Measurements from ENCODE around the gene QRICH2.
A peak's percentile ranks its signal among the peaks of the same experiment; 100 is the strongest.
"Not testable (repeated sequence)": the region's sequence is repeated elsewhere in the genome, so short reads cannot be mapped to it uniquely, and the experiment has no call there.

QRICH2 gene

GRCh38 chr17:76270770-76271668 lies 37.1 kb downstream of the QRICH2 start:
- TF ChIP-seq CTCF (IDR thresholded peaks at IDR 0.05; ENCODE audit: low read depth, low read length): no peak
- DNase-seq (ENCODE audit: extremely low read depth, low read depth): no peak

GRCh38 chr17:76270127-76270592 lies 37.9 kb downstream of the QRICH2 start:
- no peak for TF ChIP-seq CTCF (IDR thresholded peaks at IDR 0.05; ENCODE audit: low read depth, low read length)
- DNase-seq (ENCODE audit: extremely low read depth, low read depth): no peak

GRCh38 chr17:76268991-76269981 lies 38.8 kb downstream of the QRICH2 start:
- TF ChIP-seq CTCF (IDR thresholded peaks at IDR 0.05; ENCODE audit: low read depth, low read length): no peak
- no peak for DNase-seq (ENCODE audit: extremely low read depth, low read depth)

GRCh38 chr17:76268015-76268749 lies 39.9 kb downstream of the QRICH2 start:
- no peak for TF ChIP-seq CTCF (IDR thresholded peaks at IDR 0.05; ENCODE audit: low read depth, low read length)
- DNase-seq (ENCODE audit: extremely low read depth, low read depth): peak; percentile 30

- DNase-seq (ENCODE audit: extremely low read depth, low read depth): not testable (repeated sequence)
Observed at GRCh38 chr17:76267581-76268001, 40.5 kb downstream of the QRICH2 start.

- no peak for TF ChIP-seq CTCF (IDR thresholded peaks at IDR 0.05; ENCODE audit: low read depth, low read length)
- DNase-seq (ENCODE audit: extremely low read depth, low read depth): no peak
Observed at GRCh38 chr17:76267051-76267576, 41.0 kb downstream of the QRICH2 start.

Measured in AG09319 (cell line).